ENCODE measurements around the gene MFAP5.

DNA sequence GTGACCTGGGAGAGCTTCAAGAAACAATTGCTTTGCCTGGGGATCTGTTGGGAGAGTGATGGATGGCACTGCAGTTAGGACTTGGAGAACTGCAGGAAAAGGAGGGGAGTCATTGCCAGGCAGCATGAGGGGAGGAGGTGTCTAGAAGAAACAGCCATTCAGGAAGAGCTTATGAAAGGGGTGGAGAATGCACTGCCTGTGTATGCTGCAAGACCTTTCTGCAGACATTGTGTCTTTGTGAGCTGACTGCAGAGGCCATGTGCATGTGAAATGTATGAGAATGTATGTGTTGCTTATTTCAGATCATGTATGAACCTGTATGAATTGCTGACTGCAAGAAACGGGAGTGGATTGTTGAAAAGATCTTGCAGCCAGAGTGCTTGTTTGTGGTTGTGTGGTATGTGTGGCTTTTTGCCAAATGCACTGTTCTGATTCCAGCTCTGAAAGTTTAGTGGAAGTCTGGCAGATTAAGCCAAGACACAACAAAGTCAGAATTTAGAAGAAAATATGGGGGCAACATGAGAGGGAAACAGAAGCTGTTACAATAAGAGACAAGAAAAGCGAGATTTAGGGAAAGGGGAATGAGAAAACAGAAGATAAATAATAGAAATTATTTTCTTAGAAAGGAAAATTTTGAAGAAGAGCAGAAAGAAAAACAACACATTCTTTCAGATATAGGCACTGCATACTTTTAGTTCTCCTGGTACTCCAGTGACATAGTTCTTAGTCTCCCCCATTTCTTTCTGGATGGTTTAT lies 25.4 kb upstream of the MFAP5 start:
- peak; percentile 77 for TF ChIP-seq POLR2AphosphoS5 (IDR thresholded peaks at IDR 0.05)
- TF ChIP-seq, protein P1, sequence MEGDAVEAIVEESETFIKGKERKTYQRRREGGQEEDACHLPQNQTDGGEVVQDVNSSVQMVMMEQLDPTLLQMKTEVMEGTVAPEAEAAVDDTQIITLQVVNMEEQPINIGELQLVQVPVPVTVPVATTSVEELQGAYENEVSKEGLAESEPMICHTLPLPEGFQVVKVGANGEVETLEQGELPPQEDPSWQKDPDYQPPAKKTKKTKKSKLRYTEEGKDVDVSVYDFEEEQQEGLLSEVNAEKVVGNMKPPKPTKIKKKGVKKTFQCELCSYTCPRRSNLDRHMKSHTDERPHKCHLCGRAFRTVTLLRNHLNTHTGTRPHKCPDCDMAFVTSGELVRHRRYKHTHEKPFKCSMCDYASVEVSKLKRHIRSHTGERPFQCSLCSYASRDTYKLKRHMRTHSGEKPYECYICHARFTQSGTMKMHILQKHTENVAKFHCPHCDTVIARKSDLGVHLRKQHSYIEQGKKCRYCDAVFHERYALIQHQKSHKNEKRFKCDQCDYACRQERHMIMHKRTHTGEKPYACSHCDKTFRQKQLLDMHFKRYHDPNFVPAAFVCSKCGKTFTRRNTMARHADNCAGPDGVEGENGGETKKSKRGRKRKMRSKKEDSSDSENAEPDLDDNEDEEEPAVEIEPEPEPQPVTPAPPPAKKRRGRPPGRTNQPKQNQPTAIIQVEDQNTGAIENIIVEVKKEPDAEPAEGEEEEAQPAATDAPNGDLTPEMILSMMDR (IDR thresholded peaks at IDR 0.05), result no peak
